ENCODE results near the gene ATP6V1C2.
"Not testable (repeated sequence)": the region's sequence is repeated elsewhere in the genome, so short reads cannot be mapped to it uniquely, and the experiment has no call there.

The ATP6V1C2 gene

GRCh38 chr2:10770956-10771750 lies 49.7 kb downstream of the ATP6V1C2 start:
- no peak for DNase-seq

DNA sequence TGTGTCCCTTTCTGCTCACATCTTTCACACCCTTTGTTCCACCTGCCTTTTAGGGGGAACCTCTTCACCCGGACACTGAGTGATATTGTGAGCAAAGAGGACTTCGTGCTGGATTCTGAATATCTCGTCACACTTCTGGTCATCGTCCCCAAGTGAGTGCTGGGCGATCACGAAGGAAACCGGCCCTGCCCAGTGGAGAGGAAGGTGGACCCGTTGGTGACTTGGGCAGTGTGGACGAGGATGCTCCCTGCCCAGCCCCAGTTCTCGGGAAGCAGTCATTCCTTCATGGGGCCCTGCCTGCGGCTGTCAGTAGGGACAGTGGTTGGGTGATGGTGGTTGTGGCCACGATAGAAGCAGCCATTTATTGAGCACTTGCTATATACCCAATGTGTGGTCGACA lies 50.4 kb downstream of the ATP6V1C2 start:
- DNase-seq = no peak

- DNase-seq = no peak
These were observed 50.9 kb downstream of the ATP6V1C2 start for GRCh38 chr2:10772201-10772867.

- DNase-seq = no peak
These were observed 51.4 kb downstream of the ATP6V1C2 start for GRCh38 chr2:10772868-10773215.

GRCh38 chr2:10773821-10774341 lies 52.5 kb downstream of the ATP6V1C2 start:
- no peak for DNase-seq

DNA sequence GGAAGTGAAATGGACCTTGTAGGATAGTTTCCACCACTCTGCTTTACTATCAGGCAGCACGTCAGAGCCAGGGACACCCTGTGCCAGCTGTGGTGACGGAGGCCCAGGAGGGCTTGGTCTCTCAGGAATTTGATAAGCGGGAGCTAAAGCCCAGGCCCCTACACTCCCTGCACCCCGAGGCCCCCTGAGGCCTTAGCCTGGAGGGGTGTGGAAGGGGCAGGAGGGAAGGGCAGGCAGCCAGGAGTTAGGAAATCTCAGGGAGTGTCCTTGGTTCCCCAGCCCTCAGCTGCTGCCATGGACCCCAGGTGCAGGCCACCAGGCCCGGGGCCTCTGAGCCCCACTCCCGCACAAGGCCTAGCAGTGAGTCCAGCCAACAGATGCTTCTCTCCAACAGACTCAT lies 53.0 kb downstream of the ATP6V1C2 start:
- DNase-seq = no peak

DNA sequence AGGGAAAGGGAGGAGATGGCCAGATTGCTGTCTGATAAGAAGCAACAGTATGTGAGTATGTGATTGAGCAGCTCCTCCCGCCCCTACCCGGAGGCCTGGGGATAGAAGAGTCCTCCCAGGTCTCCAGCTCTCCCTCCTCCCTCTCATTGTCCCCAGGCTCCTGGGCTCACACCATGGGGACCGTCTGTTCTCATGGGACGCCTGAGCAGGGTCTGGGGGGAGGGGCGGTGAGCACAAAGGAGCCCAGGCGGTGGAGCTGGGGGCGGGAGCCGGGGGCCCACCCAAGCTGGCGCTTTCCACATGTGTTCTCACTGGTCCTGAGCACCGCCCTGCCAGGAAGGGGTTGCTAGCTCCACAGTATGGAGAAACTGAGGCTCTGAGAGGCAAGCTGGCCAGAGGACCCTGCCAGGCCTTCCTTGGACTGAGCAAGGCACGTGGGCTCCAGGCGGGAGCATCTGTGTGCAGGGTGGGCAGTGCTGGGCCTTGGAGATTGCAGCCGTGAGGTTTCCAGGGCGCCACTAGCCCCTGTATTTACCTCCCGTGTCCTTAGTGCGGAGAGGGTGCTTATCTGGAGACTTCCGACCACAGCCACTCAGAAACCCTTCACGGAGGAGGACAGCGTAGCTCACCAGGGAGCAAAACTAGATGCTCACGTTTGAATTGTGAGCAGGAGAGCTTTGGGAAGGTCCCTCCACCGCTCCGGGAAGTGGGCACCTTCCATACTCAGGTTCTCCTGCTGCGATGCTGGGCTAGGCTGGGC lies 53.8 kb downstream of the ATP6V1C2 start:
- no peak for DNase-seq

DNA sequence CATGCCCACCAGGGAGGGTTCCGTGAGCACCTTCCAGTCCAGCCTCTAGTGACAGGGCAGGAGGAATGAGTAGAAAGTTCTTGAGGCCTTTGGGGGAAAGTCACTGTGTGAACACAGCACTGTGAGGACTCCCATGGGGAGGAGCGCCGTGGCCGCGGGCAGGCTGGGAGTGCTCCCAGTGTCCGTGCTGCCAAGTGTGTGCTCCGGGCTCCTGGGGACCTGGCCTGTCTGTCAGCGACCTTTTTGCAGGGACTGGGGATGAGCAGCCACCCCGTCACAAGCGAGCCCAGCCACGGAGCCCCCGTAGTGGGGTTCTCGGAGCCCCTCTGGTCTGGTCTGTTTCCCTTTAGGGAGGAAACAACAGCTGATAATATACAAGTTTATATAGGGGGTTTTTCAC lies 54.4 kb downstream of the ATP6V1C2 start:
- no peak for DNase-seq

DNA sequence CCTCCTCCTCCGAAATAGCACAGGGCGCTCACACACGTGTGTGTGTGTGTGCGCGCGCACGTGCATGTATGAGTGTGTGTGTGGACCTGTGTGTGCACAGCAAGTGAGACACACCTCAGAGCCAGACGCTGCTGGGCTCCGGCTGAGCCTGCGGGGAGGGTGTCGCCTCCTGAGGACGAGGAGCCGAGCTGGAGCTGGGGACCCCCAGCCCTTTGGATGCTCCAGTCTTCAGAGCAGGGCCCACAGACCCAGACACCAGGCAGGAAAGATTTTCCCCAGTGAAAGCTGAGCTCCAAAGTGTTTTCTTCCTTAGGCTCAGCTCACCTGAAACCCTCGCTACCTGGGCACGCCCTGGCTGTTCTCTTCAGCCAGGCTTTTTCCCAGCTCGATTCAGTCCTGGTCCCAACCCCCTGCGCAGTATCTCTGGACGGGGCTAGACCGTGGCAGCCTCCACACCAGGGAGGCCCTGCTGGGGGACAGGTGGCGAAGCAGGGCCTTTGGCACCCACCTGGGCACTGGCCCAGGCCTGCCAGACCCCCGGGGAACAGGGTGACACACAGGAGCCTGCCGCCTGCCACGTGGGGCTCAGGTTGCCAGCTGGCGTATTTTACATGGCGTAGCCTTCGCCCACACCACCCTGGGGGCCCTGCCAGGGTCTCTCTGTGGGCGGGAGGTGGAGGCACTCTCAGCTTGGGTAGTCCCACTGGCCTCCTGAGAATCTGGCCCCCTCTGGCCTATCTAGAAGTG lies 55.0 kb downstream of the ATP6V1C2 start:
- no peak for DNase-seq

- DNase-seq = no peak
These were observed 55.8 kb downstream of the ATP6V1C2 start for GRCh38 chr2:10777111-10777841.

GRCh38 chr2:10777842-10778723 lies 56.7 kb downstream of the ATP6V1C2 start:
- DNase-seq = no peak

DNA sequence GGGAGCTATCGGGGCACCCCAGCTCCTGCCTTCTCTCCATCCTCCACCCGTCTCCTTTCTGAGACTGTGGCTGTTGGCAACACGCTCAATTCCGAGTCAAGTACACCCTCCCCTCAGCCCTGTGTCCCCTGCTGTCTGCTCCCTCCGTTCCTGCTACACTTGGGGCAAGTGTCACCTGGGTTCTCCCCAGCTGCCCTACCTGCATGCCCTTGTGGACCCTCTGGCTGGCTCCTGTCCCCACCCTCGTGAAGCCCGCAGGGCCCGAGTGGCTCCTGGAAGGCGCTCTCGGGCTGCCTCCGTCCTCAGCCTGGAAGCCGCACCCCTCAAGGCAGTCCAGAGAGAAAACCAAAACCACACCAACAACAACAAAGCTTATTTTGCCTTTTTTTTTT lies 57.3 kb downstream of the ATP6V1C2 start:
- DNase-seq = no peak

DNA sequence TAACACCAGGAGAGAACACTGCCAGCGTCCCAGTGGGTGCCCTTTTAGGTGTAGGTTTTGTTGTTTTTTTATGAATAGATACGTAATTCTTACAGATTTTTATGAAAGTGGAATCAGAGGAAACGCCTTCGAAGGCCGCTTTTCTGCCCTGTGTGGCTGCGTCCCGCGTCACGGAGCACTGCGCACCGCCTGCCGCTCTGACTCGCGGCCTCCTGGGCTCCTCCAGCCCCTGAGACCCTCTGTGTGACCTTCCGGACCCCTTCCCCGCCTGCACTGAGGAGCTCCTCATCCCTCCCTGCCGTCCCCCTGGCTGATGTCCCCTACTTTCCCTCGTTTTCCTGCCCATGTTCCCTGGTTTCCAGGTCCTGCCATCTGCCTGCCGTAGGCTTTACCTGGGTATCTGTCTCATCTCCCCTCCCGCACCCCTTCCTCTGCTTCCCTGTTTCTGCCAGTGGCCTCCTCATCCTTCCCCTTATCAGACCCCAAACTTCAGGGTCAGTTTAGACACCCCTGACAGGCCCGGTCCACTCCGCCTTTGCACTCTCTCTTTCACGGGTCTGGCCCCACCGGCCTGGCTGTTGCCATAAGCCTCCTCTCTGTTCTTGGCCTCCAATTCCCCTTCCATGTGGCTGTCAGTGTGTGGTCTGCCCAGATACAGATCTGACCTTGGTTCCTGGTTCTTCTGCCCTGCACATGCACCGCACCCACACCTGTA lies 58.5 kb downstream of the ATP6V1C2 start:
- no peak for DNase-seq

DNA sequence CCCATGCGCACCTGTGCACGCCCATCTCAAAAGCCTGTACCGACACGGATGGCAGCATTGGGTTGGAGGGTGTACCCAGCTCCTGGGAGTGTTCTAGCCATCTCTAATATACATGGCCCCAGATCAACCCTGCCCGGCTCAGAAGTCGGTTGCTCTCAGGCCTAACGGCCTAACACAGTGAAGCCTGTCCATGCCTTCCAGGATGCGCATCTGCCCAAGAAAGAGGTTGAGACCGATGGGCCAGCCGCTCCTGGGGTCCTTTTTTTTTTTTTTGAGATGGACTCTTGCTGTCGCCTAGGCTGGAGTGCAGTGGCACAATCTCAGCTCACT lies 59.0 kb downstream of the ATP6V1C2 start:
- DNase-seq = no peak

DNA sequence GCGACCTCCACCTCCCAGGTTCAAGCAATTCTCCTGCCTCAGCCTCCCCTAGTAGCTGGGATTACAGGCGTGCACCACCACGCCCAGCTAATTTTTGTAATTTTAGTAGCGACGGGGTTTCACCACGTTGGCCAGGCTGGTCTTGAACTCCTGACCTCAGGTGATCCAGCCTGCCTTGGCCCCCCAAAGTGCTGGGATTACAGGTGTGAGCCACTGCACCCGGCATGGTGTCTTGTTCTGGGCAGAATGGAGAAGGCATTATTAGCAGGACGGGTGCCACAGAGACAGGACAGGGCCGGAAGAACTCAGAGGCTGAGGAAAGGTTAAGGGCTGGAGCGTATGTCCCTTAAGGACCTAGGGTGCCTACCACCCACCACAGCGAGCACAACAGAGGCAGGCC lies 59.4 kb downstream of the ATP6V1C2 start:
- DNase-seq = not testable (repeated sequence)

DNA sequence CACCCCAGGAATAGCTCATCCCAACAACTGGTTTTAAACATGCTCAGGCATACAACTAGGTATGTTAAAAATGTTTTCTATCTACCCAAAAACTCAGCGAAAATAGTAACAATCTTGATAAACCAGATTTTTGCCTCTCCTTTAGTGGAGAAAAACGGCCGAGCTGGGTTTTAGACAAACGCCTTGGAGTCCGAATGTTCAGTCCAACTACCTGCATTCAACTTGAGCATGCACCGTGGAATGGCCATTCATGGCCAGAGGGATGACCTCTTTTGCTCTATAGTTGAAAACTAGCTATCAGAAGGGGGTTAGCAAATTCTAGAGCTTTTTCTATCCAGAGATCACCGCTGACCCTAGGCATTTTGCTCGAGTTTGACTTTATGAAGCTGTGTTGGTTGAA lies 60.3 kb downstream of the ATP6V1C2 start:
- no peak for DNase-seq

DNA sequence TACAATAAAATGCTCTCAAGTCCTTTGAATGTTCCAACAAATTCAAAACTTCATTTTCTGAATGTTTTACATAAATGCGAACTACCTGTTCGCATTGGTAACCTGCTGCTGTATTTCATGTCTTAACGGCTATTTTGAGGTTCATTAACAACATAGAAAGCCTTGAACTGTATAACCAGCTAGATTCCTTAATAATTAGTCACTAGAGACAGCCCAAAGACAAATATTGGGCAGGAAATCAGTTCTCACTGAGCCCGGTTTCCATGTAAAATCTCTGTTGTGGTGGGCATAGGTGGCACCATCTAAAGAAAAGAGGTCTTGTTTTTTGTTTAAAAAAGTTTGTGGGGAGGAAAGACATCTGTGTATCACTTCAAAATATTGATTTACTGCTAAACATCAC lies 62.0 kb downstream of the ATP6V1C2 start:
- no peak for DNase-seq

- no peak for DNase-seq
These were observed 63.3 kb downstream of the ATP6V1C2 start for GRCh38 chr2:10784719-10785118.

DNA sequence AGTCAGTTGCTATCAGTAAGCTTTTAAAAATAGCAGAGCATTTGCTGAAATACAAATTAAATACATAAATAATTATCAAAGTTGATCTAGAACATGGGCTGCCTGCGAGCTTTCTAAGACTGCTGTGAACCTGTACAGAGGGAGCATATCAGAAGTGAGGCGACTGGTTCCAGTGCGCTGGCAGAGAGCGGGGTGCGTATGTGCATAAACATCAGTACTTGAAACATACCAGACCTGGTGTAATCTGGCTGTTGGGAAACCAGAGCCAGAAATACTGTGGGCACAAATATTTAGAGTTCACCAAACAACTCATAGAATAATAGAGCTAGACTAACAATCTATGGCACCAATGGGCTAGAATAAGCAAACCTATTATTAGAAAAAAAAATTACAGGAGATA lies 63.8 kb downstream of the ATP6V1C2 start:
- no peak for DNase-seq

DNA sequence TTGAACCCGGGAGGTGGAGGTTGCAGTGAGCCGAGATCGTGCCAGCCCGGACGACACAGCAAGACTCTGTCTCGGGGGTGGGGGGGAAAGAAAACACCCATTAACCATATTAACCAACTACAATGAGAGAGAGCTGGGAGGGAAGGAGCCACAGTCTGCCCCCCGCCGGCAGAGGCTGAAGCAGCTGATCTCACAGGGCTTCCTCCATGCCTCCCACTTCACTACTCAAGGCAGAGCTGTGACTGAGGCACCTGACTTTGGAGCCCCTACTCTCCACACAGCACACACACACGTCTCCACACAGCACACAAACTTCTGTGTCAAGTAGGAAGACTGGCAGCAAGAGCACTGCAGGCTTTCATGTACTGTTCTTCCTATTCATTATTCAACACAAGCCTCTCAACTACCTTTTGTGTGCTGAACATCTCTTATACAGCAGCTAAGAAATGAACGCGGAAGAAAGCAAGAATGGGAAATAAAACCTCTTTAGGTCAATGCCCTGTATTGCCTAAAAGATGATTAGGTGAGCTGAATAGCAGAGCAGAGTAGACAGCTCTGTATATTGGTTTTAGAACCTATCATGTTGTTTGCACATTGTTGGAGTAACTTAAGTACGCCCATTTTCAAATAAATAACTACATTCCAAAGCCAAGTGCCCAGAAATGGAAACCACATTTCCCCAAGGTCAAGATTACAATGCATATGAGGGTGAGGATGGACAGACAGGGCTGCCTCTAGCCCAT lies 65.0 kb downstream of the ATP6V1C2 start:
- DNase-seq = no peak
